Activated T-cell treated with anti-CD3 and anti-CD28 coated beads, Interleukin-2, amount 50 U/mL, for 48 hours (primary cell): ENCODE measurements around the gene UBASH3B.

Experiments used
- DNase-seq, 2 experiments: peaks; one replicate each; pipeline ENCODE4 v3.0.0-alpha.2; 2020

The UBASH3B gene

DNA sequence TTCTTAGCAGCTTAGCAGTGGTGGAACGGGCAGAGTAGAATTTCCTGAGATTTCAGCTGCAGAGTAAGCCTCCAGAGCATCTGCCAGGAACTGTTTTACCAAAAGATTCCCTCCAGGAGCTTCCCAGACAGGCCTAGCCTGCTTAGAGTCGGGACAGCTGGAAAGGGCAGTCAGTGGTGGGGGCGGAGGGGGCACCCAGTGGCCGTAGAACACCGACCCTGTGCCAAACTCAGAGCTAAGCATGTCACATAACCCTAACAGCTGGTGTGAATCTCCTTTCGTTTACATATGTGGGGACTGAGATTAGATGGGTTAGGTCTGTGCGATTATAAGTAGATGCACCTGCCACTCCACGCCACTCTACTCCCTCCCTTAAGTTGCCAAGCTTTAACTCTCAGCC, 102.8 kb downstream of the UBASH3B start:
- DNase-seq = no peak

- DNase-seq = no peak
Observed at GRCh38 chr11:122758974-122759373, 103.5 kb downstream of the UBASH3B start.

DNA sequence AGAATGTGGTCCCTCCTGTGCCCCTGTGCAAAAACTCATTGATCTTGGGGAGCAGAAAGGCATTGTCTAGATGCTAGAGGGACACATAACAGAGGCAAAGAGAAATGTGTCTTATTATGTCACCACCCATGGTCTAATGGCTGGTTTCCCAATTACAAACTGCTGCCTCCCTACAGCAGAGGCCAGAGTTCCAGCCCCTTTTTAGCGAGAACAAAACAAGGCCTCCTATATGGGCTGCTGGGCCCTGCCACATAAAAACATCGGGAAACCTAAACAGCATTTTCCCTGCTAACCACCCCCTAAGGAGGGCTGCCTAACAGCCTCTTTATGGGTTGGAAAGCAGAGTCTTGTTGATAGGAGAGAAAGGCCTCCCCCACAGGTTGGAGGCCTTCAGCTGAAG, 107.6 kb downstream of the UBASH3B start:
- no peak for DNase-seq

DNA sequence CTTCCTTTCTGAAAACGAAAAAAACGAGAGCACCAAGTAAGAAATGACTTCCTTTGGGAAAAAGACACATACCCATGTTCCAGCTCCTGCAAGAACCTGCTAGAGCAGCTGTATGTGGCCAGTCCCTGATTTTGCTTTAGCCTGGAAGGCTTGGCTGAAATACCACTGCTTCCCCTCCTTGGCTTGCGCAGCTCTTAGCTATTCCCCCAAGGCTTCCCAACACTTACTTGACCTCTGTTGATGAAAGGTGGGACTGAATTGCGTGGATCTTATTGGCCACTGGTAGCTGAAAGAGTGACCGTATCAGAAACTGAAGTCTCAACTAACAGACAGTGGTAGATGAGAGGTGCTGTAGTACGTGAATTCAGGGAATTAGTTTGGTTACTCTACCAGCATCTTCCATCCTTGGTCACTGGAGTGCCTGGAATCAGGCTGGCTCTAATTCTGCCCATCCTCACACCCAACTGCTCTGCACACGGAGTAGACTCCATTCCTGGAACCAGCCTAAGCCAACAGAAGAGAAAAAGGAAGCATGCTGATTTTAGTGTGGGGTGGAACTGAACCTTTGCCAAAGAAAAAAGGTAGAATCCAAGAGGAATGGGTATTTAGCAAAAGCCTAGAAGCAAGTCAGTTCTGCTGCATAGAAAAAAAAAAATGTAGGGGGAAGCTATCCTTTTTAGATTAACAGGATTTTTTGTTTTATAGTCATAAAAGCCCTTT, 109.0 kb downstream of the UBASH3B start:
- no peak for DNase-seq

- no peak for DNase-seq
Observed at GRCh38 chr11:122765487-122766131, 110.1 kb downstream of the UBASH3B start.

- DNase-seq = no peak
Observed at GRCh38 chr11:122769126-122769780, 113.7 kb downstream of the UBASH3B start.

- DNase-seq = no peak
Observed at GRCh38 chr11:122772945-122773344, 117.4 kb downstream of the UBASH3B start.

DNA sequence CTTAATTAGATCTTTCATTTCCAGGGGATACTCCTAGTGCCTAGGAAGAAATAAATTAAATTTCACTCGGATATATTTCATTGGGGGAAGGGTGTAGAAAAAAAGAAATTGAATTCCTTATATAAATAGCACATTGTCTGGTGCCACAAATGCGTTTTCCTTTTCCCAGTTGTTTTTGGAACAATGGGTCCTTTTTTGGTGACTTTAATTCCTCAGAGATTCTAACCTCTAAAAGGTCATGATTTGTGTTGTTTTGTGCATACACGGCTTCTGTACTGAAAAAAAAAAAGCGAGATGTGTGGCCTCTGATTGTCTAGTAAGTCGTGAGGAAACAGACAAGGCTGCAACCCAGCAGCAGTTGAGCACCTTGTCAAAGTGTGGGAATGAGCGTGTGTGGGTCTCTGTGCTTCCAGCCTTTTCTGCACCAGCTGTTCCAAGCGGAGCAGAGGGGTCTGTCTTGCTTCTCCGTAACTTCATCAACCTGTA, 118.3 kb downstream of the UBASH3B start:
- no peak for DNase-seq

DNA sequence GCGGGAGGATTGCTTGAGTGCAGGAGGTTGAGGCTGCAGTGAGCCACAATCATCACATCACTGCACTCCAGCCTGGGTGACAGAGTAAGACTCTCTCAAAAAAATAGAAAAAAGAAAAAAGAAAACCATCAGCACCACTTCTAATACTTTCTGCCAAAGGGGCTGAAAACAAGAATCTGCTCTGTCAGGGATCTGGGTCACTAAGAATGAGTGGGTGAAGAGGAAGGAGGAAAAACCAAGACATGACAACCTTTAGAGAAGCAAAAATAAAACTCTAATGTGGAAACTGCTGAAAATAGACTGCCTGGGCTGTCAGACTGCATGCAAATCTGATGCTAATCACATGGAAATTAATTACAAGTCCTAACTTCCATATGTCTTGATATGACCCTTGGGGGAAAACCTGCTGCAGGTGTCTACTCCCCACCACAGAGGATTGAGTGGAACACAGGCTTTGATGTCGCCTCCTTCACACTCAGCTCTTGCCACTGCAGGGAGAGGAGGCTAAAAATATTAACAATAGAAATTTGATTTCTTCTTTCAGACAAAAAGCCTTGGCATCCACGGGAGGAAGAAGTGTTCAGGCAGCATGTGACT, 120.3 kb downstream of the UBASH3B start:
- no peak for DNase-seq

- no peak for DNase-seq
Observed at GRCh38 chr11:122776546-122776945, 121.0 kb downstream of the UBASH3B start.

DNA sequence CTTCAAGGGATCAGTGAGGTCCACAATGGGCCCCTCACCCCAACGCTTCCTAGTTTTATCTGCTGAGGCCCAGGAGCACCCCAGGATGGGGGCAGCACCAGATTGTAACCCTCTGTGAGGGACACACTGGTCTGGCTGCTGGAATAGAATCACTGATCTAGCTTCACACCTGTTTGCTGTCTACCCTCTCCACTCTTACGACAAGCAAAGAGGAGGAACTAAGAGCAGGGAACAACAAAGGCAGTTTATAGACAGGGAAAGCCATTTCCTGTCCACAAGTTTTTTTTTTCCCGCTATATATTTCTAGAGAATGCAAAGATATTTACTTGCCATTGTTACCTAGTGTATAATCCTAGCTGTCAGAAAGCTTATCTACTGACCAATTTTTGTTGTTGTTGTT, 121.8 kb downstream of the UBASH3B start:
- no peak for DNase-seq

DNA sequence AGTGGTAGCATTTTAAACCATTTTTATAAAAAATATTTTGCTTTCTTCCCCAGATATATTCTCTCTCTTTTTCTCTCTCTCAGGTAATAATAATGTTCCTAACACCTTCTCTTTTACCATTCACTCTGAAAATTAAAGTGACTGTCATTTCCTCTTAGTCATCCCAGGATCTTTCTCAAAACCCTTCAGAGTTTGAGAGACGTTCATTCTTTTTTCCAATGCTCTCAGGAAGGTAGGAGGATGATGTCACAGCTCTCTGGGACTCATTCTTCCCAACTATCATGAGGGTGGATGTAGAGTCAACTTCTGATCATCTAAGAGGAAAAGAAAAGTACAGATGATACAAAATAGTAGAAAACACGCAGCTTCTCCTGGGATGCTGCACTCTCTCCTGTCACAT, 122.6 kb downstream of the UBASH3B start:
- DNase-seq = no peak

GRCh38 chr11:122779047-122779629, 123.6 kb downstream of the UBASH3B start:
- no peak for DNase-seq

- DNase-seq = no peak
Observed at GRCh38 chr11:122780296-122780949, 124.9 kb downstream of the UBASH3B start.

DNA sequence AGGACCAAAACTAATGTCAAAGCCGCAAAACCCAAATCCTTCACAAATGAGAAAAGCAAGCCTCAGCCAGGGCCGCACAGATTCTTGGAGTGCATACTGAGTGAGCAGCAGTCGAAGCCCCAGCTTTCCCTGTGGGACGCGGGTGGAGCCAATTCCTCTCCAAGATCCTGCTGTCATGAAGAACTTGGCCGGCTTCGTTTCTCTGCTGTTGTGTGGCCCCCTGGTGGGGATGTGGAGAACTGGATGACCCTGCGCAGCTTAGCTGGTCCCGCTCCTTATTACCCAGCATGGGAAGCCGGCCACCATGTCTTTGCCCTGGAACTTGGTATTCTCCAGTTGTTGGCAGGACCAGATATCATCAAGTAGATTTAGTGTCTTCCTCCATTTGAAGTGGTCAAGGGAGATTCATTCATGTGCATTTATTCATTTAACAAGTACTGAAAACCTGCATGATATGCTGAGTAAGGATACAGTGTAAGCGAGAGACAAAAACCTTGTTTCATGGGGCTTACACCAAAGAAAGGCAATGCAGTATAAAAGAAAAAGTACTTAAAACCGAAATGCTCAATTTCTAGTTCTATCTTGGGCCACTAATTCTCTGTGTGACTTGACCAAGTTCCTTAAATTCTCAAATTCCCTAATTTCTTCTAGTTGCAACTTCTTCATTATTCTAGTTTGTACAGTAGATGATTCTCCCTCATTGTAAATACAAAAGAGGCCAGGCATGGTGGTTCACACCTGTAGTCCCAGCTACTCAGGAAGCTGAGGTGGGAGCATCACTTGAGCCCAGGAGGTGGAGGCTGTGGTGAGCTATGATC, 126.1 kb downstream of the UBASH3B start:
- DNase-seq = peak; percentile 86 to 88

DNA sequence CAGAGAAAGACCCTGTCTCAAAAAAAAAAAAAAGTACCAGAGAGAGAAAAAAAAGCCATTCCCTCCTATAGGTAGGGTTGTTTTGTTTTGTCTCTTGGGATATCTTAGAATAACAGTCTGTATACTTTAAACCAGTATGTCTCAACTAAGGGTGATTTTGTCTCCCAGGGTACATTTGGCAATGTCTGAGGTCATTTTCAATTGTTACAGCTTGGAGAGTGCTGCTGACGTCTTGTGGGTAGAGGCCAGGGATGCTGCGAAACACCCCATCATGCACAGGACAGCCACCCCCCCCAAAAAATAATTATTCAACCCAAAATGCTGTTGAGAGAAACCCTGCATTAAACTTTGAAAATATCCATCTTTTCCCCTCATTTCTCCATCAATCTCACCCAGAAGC, 126.7 kb downstream of the UBASH3B start:
- DNase-seq = no peak

- DNase-seq = no peak
Observed at GRCh38 chr11:122784325-122784955, 128.9 kb downstream of the UBASH3B start.

- DNase-seq = no peak
Observed at GRCh38 chr11:122785031-122785541, 129.6 kb downstream of the UBASH3B start.

- DNase-seq = no peak
Observed at GRCh38 chr11:122786896-122787295, 131.4 kb downstream of the UBASH3B start.

GRCh38 chr11:122788781-122789535, 133.4 kb downstream of the UBASH3B start:
- DNase-seq = no peak
